K562 (cell line): Measurements from ENCODE around the gene LRRC51. TPM values are rescaled to one million over a fixed set of nuclear protein-coding genes. Genes with fewer than 3 reads are reported as not detected.

Experiments
- ASH1L ChIP-seq: fragments of 450-650 bp; IDR thresholded peaks from 2 replicates; pipeline ENCODE4 v1.6.1; 2018; ENCODE audit warnings: borderline replicate concordance, mild to moderate bottlenecking, low read depth; ENCODE audit not compliant: partially characterized antibody
- CBX5 ChIP-seq: IDR thresholded peaks from 2 replicates; pipeline ENCODE4 v1.6.1; 2014; ENCODE audit warnings: low read depth, borderline replicate concordance
- CBX8 ChIP-seq: fragments of 200-600 bp; sonication (generic); IDR thresholded peaks from 2 replicates; pipeline ENCODE4 v1.6.1; 2012; ENCODE audit warnings: borderline replicate concordance, mixed run types, low read depth, mild to moderate bottlenecking, moderate library complexity, mixed read lengths, low read length, control low read depth, inconsistent platforms; ENCODE audit not compliant: poor library complexity, severe bottlenecking; ENCODE audit errors: extremely low read depth
- CC2D1A ChIP-seq: fragments of 450-650 bp; IDR thresholded peaks from 2 replicates; pipeline ENCODE4 v1.6.1; 2017; ENCODE audit warnings: mild to moderate bottlenecking
- CCAR2 ChIP-seq: fragments of 200-400 bp; formaldehyde crosslinking; IDR thresholded peaks from 2 replicates; pipeline ENCODE4 v1.6.1; 2017; ENCODE audit warnings: mild to moderate bottlenecking, low read depth, low read length
- CTBP1 ChIP-seq: fragments of 450-650 bp; IDR thresholded peaks from 2 replicates; pipeline ENCODE4 v1.6.1; 2016; ENCODE audit warnings: borderline replicate concordance
- FOXP1 ChIP-seq: sonication (generic); formaldehyde crosslinking; IDR thresholded peaks from 2 replicates; pipeline ENCODE4 v1.8.0; 2022; ENCODE audit warnings: mild to moderate bottlenecking, missing genetic modification reagents
- IRF1 ChIP-seq: sonication (generic); formaldehyde crosslinking; IDR thresholded peaks from 2 replicates; pipeline ENCODE4 v1.8.0; 2022; ENCODE audit warnings: missing genetic modification reagents, mild to moderate bottlenecking, borderline replicate concordance
- JUNB ChIP-seq: fragments of 450-650 bp; formaldehyde crosslinking; conservative IDR thresholded peaks from 2 replicates; pipeline ENCODE4 v1.4.0; 2020; ENCODE audit warnings: mild to moderate bottlenecking
- KDM4B ChIP-seq, 2 experiments: fragments of 450-650 bp in 1 of 2; sonication (generic) in 1 of 2; IDR thresholded peaks; 2 replicates each; pipeline ENCODE4 v1.6.1; 2016 to 2017; ENCODE audit warnings: borderline replicate concordance in 2 of 2, antibody characterized with exemption in 1 of 2, low read depth in 1 of 2, mild to moderate bottlenecking in 1 of 2
- PRDM10 ChIP-seq: fragments of 450-650 bp; IDR thresholded peaks from 2 replicates; pipeline ENCODE4 v1.6.1; 2018; ENCODE audit not compliant: partially characterized antibody
- RBFOX2 ChIP-seq: fragments of 200-400 bp; formaldehyde crosslinking; IDR thresholded peaks from 2 replicates; pipeline ENCODE4 v1.6.1; 2017; ENCODE audit warnings: low read depth, mild to moderate bottlenecking, low read length, moderate library complexity
- RBM17 ChIP-seq: fragments of 200-400 bp; formaldehyde crosslinking; IDR thresholded peaks from 2 replicates; pipeline ENCODE4 v1.6.1; 2017; ENCODE audit warnings: low read depth, mild to moderate bottlenecking, low read length, borderline replicate concordance
- RFX5 ChIP-seq: IDR thresholded peaks from 2 replicates; pipeline ENCODE4 v1.6.1; 2011; ENCODE audit warnings: low read depth, mild to moderate bottlenecking, improper control_type of control experiment, low read length
- RHOXF2B ChIP-seq: fragments of 250-450 bp; sonication (Bioruptor Pico); conservative IDR thresholded peaks from 2 replicates; pipeline ENCODE4 v1.5.1; 2021
- SMARCE1 ChIP-seq: fragments of 450-650 bp; IDR thresholded peaks from 2 replicates; pipeline ENCODE4 v1.7.1; 2016; ENCODE audit warnings: mild to moderate bottlenecking
- SNIP1 ChIP-seq: fragments of 450-650 bp; IDR thresholded peaks from 2 replicates; pipeline ENCODE4 v1.7.1; 2017; ENCODE audit warnings: low read depth, mild to moderate bottlenecking
- TRIM24 ChIP-seq, 2 experiments: fragments of 450-650 bp; IDR thresholded peaks; 2 replicates each; pipeline ENCODE4 v1.6.1; 2016
- WHSC1 ChIP-seq: IDR thresholded peaks from one replicate; pipeline ENCODE4 v1.6.1; 2012; ENCODE audit warnings: low read length, control low read depth, inconsistent platforms
- XRCC4 ChIP-seq: IDR thresholded peaks from one replicate; pipeline ENCODE4 v1.6.1; 2011; ENCODE audit not compliant: insufficient read depth, insufficient read length; ENCODE audit errors: extremely low read depth
- ZBTB7A ChIP-seq: IDR thresholded peaks from 2 replicates; pipeline ENCODE4 v1.6.1; 2011; ENCODE audit warnings: low read depth, mild to moderate bottlenecking, low read length, moderate library complexity, borderline replicate concordance; ENCODE audit not compliant: control insufficient read depth
- ZFPM2 ChIP-seq: fragments of 250-450 bp; sonication (Bioruptor Pico); IDR thresholded peaks from 2 replicates; pipeline ENCODE4 v1.5.1; 2022; ENCODE audit warnings: mild to moderate bottlenecking
- ZNF23 ChIP-seq: fragments of 250-450 bp; sonication (Bioruptor Pico); IDR thresholded peaks from 2 replicates; pipeline ENCODE4 v1.4.0; 2020; ENCODE audit warnings: mild to moderate bottlenecking
- ZNF263 ChIP-seq: sonication (generic); formaldehyde crosslinking; IDR thresholded peaks from 2 replicates; pipeline ENCODE4 v1.8.0; 2022; ENCODE audit warnings: mild to moderate bottlenecking, missing genetic modification reagents, borderline replicate concordance
- ZNF583 ChIP-seq: fragments of 250-450 bp; sonication (Bioruptor Pico); IDR thresholded peaks from 2 replicates; pipeline ENCODE4 v1.4.0; 2020
- ZZZ3 ChIP-seq: fragments of 450-650 bp; IDR thresholded peaks from 2 replicates; pipeline ENCODE4 v1.6.1; 2016; ENCODE audit warnings: antibody characterized with exemption, mild to moderate bottlenecking, moderate library complexity
- polyA plus RNA-seq, 8 experiments: library from polyadenylated mRNA; depleted of rRNA in 4 of 8; stranded (reverse) in 5 of 8; unstranded in 3 of 8; fragments of >200 nt; fragmentation: Nextera tagmentation in 2 of 8; fragmentation: Illumina TruSeq in 1 of 8; extraction: Ambion mirVana in 2 of 8; extraction: Trizol in 1 of 8; gene quantifications; 2 replicates each; pipeline versions ENCODE4 v1.2.1 to v1.2.3, GENCODE V29; 2011 to 2014; ENCODE audit warnings: inconsistent platforms in 1 of 8, missing spikeins in 1 of 8
- total RNA-seq, 7 experiments: library from RNA; depleted of rRNA in 6 of 7; stranded (reverse); fragments of >200 nt in 6 of 7; fragmentation: Illumina TruSeq in 2 of 7; extraction: Trizol in 2 of 7; gene quantifications; 2 replicates each; pipeline versions ENCODE4 v1.2.1 to v1.2.3, GENCODE V29; 2011 to 2021; ENCODE audit warnings: low replicate concordance in 1 of 7
- TF ChIP-seq, protein P1 (sequence below): fragments of 450-650 bp; IDR thresholded peaks from 2 replicates; pipeline ENCODE4 v1.6.1; 2016; ENCODE audit warnings: low read depth, mild to moderate bottlenecking, moderate library complexity

The LRRC51 gene
- total and polyA plus RNA-seq, 9 of the 15 experiments (the other 6 are each of a cell fraction or from before 2014, with no cell fraction given): 4.7 to 10.6 (median 5.6) TPM

DNA sequence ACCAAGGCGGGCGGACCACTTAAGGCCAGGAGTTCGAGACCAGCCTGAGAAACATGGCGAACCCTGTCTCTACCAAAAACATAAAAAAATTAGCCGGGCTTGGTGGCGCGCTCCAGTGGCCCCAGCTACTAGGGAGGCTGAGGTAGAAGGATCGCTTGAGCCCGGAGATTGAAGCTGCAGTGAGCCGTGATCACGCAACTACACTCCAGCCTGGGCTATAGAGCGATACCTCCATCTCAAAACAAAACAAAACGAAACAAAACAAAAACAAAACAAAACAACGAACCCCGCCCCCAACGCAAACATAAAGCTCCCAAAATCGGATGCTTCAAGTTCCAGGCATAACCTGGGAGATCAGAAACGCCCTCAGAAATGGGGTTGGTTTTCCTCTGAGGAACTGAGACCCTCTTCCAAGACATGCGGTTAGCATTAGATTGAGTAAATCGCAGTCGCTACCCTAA, 564 bp downstream of the LRRC51 start (continued):
- TF ChIP-seq PRDM10: no peak
- TF ChIP-seq KDM4B (IDR thresholded peaks at IDR 0.05; ENCODE audit: borderline replicate concordance in 2 of 2, low read depth in 1 of 2): no peak
- TF ChIP-seq ASH1L: no peak
- no peak for TF ChIP-seq XRCC4
- TF ChIP-seq CCAR2: no peak
- no peak for TF ChIP-seq TRIM24 (IDR thresholded peaks at IDR 0.05)
- no peak for TF ChIP-seq ZNF263 (CRISPR knock-in tag)
- TF ChIP-seq WHSC1: no peak
- no peak for TF ChIP-seq CTBP1
- TF ChIP-seq IRF1 (CRISPR knock-in tag): no peak
- TF ChIP-seq ZNF583 (CRISPR knock-in tag): no peak
- TF ChIP-seq ZFPM2 (CRISPR knock-in tag): no peak
- no peak for TF ChIP-seq RBFOX2
- TF ChIP-seq RFX5: no peak
- TF ChIP-seq CBX5: no peak
- TF ChIP-seq SNIP1: no peak
- peak; percentile 18; the same call in 1 of the 2 replicates for TF ChIP-seq CC2D1A
- TF ChIP-seq RHOXF2B: no peak
- peak; percentile 10; the same call in 1 of the 2 replicates for TF ChIP-seq SMARCE1
- no peak for TF ChIP-seq ZNF23
- TF ChIP-seq FOXP1 (CRISPR knock-in tag): 0 out of 2 replicates have a peak, but pooled peaks have one; percentile 36
- TF ChIP-seq, protein P1, sequence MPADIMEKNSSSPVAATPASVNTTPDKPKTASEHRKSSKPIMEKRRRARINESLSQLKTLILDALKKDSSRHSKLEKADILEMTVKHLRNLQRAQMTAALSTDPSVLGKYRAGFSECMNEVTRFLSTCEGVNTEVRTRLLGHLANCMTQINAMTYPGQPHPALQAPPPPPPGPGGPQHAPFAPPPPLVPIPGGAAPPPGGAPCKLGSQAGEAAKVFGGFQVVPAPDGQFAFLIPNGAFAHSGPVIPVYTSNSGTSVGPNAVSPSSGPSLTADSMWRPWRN: no peak
- TF ChIP-seq ZZZ3: 0 out of 2 replicates have a peak, but pooled peaks have one; percentile 55
- no peak for TF ChIP-seq RBM17
- TF ChIP-seq ZBTB7A: no peak
- no peak for TF ChIP-seq JUNB (CRISPR knock-in tag)
- TF ChIP-seq CBX8: no peak
